Stimulated activated CD8-positive, alpha-beta memory T cell treated with anti-CD3 and anti-CD28 coated beads, Interleukin-2, amount 100 ng/mL, for 1 hour (primary cell): Measurements from ENCODE around the gene CDRT4.

Experiments used
- DNase-seq, 2 donors: peaks; one replicate each; pipeline ENCODE4 v3.0.0-alpha.2; 2020; ENCODE audit warnings: low read depth in 2 of 2

The CDRT4 gene

DNA sequence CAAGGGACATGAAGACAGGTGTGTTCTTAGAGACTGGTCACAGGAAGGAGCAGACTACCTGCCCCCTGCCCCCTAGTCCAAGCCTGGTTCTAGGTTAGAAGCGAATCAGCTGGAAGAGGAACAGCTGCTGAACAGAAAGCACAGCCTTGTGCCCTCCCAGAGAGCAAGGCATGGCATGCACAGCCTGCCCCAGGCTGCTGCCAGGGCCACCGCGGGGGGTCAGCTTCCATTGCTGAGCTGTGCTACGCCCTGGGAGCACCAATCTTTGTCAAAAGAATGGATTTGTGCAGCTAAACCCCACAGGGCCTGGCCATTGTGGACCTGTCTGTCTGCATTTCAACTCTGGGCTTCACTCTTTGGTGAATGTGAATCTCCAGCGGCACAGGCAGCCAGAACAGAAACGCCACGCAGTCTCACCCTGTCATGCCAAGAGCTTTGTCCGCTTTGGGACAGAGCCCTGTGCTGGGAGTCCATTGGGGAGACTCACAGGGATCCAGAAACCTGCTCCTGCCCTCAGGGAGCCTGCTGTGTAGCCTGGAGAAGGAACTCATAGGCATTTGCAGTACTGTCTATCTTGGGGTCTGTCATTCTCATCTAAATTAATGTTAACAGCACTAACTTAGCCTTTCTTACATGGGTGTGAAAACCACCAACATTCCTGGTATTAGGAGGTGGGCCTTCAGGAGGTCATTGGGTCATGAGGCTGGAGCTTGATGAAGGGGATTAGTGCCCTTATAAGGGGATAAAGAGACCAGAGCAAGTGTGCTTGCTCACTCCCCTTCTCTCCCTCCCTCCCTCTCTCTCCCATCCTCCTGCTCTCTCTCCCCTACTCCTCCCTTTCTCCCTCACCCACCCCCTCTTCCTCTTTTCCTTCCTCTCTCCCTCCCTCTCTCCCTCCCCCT is 25.6 kb upstream of the CDRT4 start:
- DNase-seq = no peak

DNA sequence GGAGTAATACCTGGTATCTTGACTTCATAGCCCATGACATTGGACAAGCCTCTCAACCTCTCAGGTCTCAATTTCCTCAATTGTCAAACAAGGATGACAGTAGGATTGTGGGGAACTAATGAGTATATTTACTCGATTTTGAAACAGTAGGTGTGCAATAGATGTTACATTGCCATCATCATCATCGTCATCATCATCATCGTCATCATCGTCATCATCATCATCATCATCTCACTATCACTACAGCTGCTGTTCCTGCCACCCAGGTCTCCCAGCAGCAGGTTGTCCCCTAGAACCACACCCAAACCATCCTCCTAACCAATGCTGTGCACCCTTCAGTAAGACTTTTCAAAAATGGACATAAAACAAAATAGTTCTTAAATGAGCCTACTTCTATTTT is 24.8 kb upstream of the CDRT4 start:
- no peak for DNase-seq

DNA sequence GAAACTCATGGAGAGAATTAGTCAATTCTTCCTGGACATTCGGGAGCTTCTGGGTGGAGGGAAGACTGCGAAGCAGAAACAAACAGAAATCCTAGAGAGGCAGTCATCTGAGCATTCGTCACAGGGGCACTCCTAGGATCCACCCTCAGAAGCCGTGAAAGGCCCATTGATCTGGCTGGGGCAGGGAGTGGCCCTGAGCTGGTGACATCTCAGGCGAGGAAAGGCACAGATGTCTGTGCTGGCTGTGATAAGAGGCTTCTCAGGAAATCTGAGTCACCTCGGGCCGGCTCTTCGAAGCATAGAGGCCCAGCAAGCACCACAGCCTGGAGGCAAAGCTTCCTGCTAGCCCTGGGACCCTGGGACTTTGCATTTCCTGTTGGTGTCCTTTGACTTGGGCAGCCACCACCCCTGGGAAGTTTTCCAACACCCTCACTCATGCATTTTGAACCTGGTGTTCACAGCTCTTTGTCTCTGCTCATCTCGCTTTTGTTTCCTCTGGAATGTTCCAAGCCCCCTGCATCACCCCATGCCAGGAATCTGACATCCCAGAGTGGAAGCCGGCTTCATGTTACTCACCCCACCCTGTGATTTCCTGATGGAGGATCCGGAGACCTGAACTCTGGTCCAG is 23.3 kb upstream of the CDRT4 start:
- no peak for DNase-seq

GRCh38 chr17:15488557-15488956 is 21.1 kb upstream of the CDRT4 start:
- no peak for DNase-seq

DNA sequence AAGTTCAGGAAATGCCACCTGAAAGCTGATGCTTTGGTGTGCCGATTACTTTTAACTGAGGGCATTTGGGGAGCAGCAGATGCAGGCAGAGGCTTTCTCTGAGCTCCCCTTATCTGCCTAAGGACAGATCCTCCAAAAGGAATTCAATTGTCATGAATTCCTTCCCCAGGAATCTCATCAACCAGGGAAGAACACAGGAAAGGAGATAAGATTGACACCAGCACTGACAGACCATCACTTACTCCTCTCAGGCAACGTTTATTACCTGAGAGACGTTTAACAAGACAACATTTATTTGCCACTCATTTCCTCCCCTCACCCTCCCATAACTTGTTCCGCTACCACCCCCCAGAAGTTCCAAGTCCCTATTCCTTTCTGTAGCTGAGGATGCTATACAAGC is 17.6 kb upstream of the CDRT4 start:
- DNase-seq = no peak

- DNase-seq = no peak
These were observed 16.0 kb upstream of the CDRT4 start for GRCh38 chr17:15483431-15483830.

DNA sequence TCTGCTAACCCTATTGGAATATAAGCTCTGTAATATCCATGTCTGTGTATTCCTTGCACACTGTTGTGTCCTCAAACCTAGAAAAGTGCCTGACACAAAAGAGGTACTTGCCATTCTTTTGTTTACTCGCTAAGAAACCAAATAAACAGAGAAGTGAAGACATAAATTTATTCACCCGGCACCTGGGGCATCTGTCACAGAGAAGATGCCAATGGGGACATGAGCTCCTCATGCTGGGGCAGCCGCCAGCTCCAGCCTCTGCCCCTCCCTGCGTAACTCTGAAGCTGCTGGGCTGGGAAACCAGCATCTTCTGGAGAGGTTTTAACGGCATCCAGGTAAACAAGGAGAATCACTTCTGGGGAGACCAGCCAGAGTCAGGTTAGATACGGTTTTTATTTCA is 15.1 kb upstream of the CDRT4 start:
- no peak for DNase-seq

- DNase-seq = no peak
These were observed 14.1 kb upstream of the CDRT4 start for GRCh38 chr17:15481481-15481880.

GRCh38 chr17:15480204-15480603 is 12.8 kb upstream of the CDRT4 start:
- no peak for DNase-seq

DNA sequence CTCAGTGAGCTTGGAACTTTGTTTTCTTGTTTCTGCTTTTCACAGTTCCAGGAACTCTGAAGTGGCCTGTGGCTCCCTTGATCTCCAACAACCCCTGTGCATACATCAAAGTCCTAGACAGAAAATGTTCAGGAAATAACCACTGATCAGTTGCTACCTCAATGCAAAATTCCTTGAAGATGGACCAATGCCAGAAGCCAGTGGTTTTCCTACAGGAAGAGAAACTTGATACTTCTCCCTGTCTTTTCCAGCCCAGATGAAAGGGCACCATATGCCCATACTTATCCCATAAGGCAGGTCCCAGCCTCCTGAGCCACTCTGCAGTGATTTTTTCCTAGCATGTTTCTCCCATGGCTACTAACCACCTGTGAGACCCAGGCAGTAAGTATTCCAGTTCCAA is 12.3 kb upstream of the CDRT4 start:
- DNase-seq = no peak

DNA sequence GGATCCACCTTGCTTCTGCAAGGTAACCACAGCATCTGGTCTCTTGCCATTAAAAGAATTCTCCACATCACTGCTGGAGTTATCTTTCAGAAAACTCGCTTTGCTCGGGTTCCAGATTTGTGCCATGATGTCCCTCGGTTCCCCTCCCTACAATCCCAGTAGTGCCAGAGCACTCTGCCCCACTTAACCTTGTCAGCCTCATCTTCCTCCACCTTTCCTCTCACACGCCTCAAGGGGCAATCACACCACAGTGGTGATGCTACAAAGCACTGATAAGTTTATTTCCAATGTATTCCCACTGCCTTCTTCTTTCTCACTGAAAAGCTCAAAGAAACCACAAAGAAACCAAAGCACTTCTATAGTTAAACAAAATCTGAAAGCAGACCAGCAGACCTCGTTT is 11.4 kb upstream of the CDRT4 start:
- no peak for DNase-seq

DNA sequence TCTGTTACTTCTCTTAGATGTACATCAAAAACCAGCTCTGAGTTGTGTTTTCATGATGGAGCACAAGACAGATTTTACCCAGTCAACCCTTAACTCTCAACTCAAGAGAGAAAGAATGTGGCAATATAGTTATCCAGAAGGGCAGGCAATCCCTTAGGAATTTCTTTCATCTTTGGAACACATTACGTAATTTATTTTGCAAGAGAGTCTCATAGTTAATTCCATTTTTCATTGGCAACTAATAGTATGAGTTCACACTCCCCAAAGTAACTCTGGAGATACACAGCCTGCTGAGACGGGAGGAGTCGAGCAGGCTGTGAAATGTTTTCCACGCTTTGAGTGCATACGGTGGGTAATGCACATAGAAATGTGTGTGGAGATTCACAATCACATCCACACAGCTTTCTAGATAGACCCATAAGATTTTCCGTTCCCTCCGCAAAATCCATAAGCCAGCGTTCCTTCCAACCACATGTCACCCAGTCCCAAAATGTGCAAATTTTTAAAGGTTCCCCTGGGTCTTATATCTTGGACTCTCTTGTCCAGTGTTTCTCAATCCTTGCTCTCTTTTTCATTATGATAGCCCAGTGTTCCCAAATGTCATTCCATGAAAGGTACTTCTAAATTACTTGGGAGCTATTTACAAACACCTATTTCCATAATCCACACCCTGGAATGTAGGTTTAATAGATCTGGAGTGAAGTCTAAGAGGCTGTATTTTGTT is 8.4 kb upstream of the CDRT4 start:
- no peak for DNase-seq

DNA sequence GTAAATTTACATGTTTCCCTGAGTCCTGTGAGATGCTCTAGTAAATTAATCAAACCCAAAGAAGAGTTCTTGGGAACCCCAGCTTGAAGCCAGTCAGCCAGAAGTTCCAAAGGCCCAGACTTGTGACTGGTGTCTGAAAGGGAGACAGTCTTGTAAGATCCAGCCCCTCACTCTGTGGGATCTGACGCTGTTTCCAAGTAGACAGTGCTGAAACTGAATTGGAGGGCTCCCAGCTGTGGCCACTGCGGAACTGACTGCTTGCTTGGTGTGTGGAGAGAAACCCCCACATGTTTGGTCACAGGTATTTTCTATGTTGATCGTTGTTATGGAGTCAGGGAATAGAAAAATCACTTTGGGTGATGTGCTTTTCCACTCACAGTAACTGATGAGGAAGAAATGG is 5.5 kb upstream of the CDRT4 start:
- no peak for DNase-seq

GRCh38 chr17:15470536-15470935 is 3.1 kb upstream of the CDRT4 start:
- no peak for DNase-seq

DNA sequence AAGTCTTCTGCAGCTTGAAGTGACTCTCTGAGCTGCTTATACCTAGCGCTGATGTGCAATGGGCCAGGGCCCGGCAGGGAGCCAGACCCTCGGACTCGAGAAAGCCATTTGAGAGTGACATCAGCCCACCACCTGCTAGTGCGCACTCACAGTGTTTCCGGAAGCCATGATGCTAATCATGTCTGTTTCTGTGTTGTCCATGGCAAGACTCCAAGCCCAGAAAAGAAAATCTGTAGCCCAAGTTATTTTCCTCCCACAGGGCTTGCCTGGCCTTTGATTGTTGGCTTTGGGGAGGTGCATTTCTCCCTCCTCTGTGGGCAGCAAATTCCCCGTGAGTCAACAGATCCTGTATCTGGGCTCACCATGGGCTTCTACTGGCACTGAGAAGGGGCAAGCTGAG is 1.8 kb upstream of the CDRT4 start:
- no peak for DNase-seq

DNA sequence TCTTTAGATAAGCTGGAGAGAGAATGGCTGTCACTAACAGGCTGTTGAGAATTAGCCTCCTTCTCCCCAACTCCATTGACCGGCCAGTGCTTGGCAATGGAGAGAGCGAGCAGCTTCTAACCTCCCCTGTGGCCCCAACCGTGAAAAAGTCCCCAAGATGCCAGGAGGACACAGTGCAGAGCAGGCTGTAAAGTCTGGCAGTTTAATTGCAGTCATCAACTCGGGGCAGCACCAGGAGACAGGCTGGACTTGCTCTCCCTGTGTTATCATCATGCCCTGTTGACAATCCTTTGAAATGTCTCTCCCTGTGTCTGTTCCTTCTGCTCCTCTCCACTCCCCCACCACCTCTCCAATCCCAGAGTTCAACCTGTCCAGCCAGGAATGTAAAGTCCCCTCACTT is 705 bp upstream of the CDRT4 start:
- no peak for DNase-seq

- DNase-seq = no peak
These were observed 1.3 kb downstream of the CDRT4 start for GRCh38 chr17:15466131-15466530.

GRCh38 chr17:15465045-15465701 is 2.2 kb downstream of the CDRT4 start:
- DNase-seq = no peak

GRCh38 chr17:15464231-15464985 is 3.0 kb downstream of the CDRT4 start:
- DNase-seq = no peak

DNA sequence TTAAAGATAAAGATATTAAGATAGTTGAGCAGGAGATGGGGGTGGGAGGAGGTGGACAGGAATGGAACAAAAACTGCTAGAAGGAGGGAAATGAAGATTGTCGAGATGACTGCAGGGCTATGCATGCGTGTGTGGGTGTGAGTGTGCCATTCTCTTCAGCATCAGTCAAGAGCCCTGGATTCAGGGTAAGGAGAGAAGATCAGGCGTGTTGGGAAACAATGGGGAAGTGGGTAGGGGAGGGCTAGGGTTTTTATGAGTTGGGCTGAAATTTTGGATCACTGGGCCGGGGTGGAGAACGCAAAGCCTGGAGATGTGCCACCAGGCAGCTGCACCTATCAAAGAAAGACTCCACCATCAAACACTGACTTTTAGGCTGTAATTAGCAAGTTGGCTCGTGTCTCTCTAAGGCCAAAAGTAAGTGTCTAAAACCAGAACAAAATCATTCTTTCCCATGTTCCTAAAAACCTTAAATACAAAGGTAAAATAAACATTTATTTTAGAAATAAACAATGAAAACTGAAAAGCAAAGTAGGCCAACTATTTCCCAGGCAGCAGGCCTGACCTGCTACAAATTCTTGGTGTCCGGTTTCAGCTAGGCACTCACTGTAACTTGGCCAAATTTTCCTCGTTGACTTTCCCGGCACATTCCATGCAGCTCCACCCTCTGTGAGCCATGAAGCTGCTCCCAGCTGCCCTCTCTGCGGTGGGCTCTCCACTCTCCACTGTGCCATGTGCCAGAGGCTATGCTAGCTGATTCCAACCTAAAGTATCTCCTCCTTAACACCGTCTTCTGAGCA is 4.2 kb downstream of the CDRT4 start:
- DNase-seq = no peak

- no peak for DNase-seq
These were observed 9.7 kb downstream of the CDRT4 start for GRCh38 chr17:15457723-15458094.
